Parathyroid adenoma (tissue), 2 donors: ENCODE measurements around the gene HS6ST3.

ENCODE experiments used
- H2AFZ ChIP-seq: fragments of 300-600 bp; sonication (generic); one replicate; pipeline ENCODE4 v1.7.0; 2017; ENCODE audit warnings: antibody characterized with exemption, mild to moderate bottlenecking
- H3K27ac ChIP-seq: fragments of 300-600 bp; sonication (generic); one replicate; pipeline ENCODE4 v1.7.0; 2017
- H3K27me3 ChIP-seq: fragments of 300-600 bp; sonication (generic); one replicate; pipeline ENCODE4 v1.7.0; 2017; ENCODE audit warnings: low read length; ENCODE audit not compliant: control insufficient read depth, insufficient read depth
- H3K36me3 ChIP-seq: fragments of 300-600 bp; sonication (generic); one replicate; pipeline ENCODE4 v1.7.0; 2017; ENCODE audit warnings: low read length; ENCODE audit not compliant: control insufficient read depth, insufficient read depth
- H3K4me1 ChIP-seq: fragments of 300-600 bp; sonication (generic); one replicate; pipeline ENCODE4 v1.7.0; 2017; ENCODE audit warnings: control low read depth
- H3K4me2 ChIP-seq: fragments of 300-600 bp; sonication (generic); one replicate; pipeline ENCODE4 v1.7.0; 2017; ENCODE audit warnings: low read length
- H3K4me3 ChIP-seq: fragments of 300-600 bp; sonication (generic); one replicate; pipeline ENCODE4 v1.7.0; 2017; ENCODE audit warnings: low read depth, low read length
- H3K79me2 ChIP-seq: fragments of 300-600 bp; sonication (generic); one replicate; pipeline ENCODE4 v1.7.0; 2017; ENCODE audit warnings: control low read depth
- H3K9ac ChIP-seq: fragments of 300-600 bp; sonication (generic); one replicate; pipeline ENCODE4 v1.7.0; 2017; ENCODE audit warnings: mild to moderate bottlenecking
- H3K9me3 ChIP-seq: fragments of 300-600 bp; sonication (generic); one replicate; pipeline ENCODE4 v1.7.0; 2017; ENCODE audit warnings: low read length; ENCODE audit not compliant: control insufficient read depth
- TF ChIP-seq, protein P1 (sequence below): fragments of 300-600 bp; sonication (generic); IDR thresholded peaks from one replicate; pipeline ENCODE4 v1.7.0; 2017; ENCODE audit warnings: antibody characterized with exemption, mild to moderate bottlenecking
- donor health status: primary hyperparathyroidism.

Gene HS6ST3

DNA sequence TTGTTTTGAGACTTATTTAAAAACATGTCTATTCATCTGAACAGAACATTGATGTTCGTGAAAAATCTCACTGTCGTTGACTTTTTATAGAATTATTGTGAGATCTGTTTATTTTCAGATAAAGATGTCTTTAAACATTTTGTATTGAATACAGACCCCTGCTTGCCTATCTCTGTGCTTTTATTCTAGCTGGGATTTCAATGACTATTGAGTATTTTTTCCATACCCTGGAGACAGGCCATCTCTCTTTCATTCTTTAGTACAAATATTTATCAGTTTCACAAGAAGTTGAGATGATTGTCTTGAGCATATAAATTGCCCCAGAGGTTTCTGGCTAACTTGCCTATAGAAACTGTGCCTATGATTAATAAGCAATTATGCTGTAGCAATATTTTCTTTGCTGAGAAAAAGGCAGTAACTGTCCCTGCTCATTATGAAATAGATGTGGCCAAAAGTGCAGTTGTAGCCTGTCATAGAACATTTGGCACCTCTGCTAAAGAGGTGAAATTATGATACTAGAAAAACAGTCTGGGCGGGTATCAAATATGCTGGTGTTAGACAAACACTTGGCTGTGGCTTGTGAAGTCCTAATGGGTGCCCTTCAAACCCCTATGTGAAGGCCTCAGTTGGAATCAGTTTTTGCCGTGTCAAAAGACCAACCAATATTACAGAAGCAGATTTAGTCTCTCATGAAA is 360.6 kb downstream of the HS6ST3 start:
- H2AFZ ChIP-seq, result no peak overlapping the region
- H3K4me3 ChIP-seq, result no peak overlapping the region
- no peaks in the 10 kb centered on the region for H3K79me2 ChIP-seq
- no peaks in the 10 kb centered on the region for H3K4me1 ChIP-seq
- no peak overlapping the region for H3K4me2 ChIP-seq
- H3K27me3 ChIP-seq, result no peaks in the 10 kb centered on the region
- H3K9ac ChIP-seq, result no peak overlapping the region
- H3K9me3 ChIP-seq, result no peaks in the 10 kb centered on the region
- TF ChIP-seq, protein P1, sequence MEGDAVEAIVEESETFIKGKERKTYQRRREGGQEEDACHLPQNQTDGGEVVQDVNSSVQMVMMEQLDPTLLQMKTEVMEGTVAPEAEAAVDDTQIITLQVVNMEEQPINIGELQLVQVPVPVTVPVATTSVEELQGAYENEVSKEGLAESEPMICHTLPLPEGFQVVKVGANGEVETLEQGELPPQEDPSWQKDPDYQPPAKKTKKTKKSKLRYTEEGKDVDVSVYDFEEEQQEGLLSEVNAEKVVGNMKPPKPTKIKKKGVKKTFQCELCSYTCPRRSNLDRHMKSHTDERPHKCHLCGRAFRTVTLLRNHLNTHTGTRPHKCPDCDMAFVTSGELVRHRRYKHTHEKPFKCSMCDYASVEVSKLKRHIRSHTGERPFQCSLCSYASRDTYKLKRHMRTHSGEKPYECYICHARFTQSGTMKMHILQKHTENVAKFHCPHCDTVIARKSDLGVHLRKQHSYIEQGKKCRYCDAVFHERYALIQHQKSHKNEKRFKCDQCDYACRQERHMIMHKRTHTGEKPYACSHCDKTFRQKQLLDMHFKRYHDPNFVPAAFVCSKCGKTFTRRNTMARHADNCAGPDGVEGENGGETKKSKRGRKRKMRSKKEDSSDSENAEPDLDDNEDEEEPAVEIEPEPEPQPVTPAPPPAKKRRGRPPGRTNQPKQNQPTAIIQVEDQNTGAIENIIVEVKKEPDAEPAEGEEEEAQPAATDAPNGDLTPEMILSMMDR, result no peak
- no peak overlapping the region for H3K27ac ChIP-seq
- no peaks in the 10 kb centered on the region for H3K36me3 ChIP-seq

DNA sequence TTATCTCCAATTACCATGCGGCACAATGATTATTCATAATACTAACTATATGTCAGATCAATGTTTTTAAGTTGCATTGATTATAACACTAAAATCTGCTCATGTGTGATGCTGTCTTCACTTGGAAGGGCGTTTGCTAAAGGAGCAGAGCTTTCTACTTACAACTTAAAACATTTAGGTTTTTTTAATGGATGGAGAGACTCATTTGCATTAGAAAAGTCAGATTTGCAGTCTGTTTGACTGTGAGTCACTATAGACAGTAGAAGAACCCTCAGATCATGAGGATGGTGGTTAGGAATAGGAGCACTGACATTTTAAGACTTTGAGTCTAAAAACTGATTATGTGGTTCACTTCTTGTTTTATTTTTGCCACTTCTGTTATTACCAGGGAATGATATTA is 364.6 kb downstream of the HS6ST3 start:
- TF ChIP-seq, protein P1, result no peak
- H3K4me3 ChIP-seq, result no peak overlapping the region

DNA sequence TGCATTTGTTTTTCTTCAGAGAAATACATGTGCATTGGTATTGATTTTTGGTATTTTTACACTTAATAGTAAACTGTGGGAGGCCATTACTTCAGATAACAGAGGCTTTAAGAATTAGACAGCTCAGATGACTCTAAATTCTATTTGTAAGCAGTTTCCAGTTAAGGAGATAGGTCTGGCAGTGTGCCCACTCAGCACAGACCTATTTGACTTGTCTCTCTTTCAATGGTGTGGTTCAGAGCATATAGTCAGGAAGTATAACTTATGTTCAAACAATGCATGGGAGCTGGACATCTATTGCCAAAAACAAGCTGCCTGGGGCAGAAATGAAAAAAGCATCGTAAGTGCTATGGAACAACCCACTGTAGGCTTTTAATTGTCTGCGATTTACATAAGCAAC is 370.7 kb downstream of the HS6ST3 start:
- H3K4me3 ChIP-seq, result no peak overlapping the region
- H3K9me3 ChIP-seq, result no peaks in the 10 kb centered on the region
- H3K27me3 ChIP-seq, result no peaks in the 10 kb centered on the region
- TF ChIP-seq, protein P1, result no peak
- no peaks in the 10 kb centered on the region for H3K36me3 ChIP-seq
- no peaks in the 10 kb centered on the region for H3K79me2 ChIP-seq
- H3K4me1 ChIP-seq, result no peaks in the 10 kb centered on the region
- no peak overlapping the region for H3K9ac ChIP-seq
- H2AFZ ChIP-seq, result no peak overlapping the region
- no peak overlapping the region for H3K4me2 ChIP-seq
- H3K27ac ChIP-seq, result no peak overlapping the region

More for the DNA sequence above, 364.6 kb downstream of the HS6ST3 start:
- H2AFZ ChIP-seq, result no peak overlapping the region
- H3K4me1 ChIP-seq, result no peaks in the 10 kb centered on the region
- no peaks in the 10 kb centered on the region for H3K27me3 ChIP-seq
- H3K9me3 ChIP-seq, result no peaks in the 10 kb centered on the region
- H3K79me2 ChIP-seq, result no peaks in the 10 kb centered on the region
- no peak overlapping the region for H3K9ac ChIP-seq
- no peaks in the 10 kb centered on the region for H3K36me3 ChIP-seq
- no peak overlapping the region for H3K27ac ChIP-seq
- no peak overlapping the region for H3K4me2 ChIP-seq

DNA sequence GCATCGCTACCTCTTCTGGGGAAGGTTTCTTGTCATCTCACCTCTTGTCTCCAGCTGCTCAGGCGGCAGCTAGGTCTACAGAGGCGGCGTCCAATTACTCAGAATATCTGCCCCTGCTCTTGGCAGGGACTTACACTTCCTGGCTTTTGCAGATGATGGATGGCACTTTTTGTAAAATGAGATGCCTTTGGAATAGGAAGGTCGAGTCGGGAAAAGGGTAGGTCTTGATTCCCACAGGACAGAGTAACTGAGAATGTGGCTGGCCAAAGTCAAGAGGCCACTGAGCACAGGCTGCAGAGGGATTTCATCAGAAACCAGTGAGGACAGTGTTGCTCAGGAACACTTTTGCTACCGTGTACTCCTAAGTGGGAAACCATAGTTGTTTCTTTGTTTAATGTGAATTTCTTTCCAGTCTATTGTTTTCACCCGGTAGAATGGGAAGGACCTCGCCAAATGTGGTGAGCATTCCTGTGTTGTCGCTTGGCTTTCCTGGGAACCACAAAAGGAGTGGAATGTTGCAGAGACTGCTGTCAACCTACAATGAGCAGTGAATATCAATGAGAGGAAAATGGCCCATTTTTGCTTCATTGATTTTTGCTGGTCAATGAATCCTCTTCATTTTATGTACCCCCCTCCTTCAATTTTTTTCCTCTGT is 383.7 kb downstream of the HS6ST3 start:
- TF ChIP-seq, protein P1, result no peak
- Histone ChIP-seq H3K27ac (no peak overlapping the region), H3K4me2 (no peak overlapping the region), H3K27me3 (no peaks in the 10 kb centered on the region), H3K36me3 (no peaks in the 10 kb centered on the region), H2AFZ (no peak overlapping the region), H3K9me3 (no peaks in the 10 kb centered on the region), H3K79me2 (no peaks in the 10 kb centered on the region), H3K4me3 (no peak overlapping the region), H3K4me1 (no peaks in the 10 kb centered on the region), H3K9ac (no peak overlapping the region)

DNA sequence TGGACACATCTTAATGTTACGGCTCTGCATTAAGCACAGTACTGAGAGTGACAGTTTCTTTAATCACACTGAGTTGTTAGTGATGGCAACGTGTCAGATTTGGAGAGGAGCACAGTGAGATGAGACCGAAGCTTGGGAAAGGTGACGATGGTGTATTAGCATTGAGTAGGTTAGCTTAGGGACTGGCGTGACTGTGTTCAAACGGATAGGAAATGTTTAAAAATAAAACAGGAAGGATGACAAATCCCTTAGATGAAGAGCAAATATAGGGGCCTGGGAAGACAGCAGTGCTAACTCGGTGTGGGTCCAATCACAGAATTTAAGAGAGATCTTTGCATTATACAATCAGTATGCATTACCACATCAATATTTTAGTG is 384.3 kb downstream of the HS6ST3 start:
- H3K4me2 ChIP-seq, result no peak overlapping the region
- H2AFZ ChIP-seq, result no peak overlapping the region
- no peak overlapping the region for H3K9ac ChIP-seq
- no peaks in the 10 kb centered on the region for H3K79me2 ChIP-seq
- no peaks in the 10 kb centered on the region for H3K36me3 ChIP-seq
- no peaks in the 10 kb centered on the region for H3K27me3 ChIP-seq
- TF ChIP-seq, protein P1, result no peak
- H3K4me3 ChIP-seq, result no peak overlapping the region
- no peaks in the 10 kb centered on the region for H3K9me3 ChIP-seq
- no peaks in the 10 kb centered on the region for H3K4me1 ChIP-seq
- no peak overlapping the region for H3K27ac ChIP-seq
